Left lung (tissue), 10 donors: ENCODE data around the gene CCDC198. TPM values are rescaled to one million over a fixed set of nuclear protein-coding genes. Genes with fewer than 3 reads are reported as not detected.
A peak's percentile ranks its signal among the peaks of the same experiment; 100 is the strongest.

Experiments used
- ATAC-seq: fragments of 200-7000 bp; cut with Tn5 transposase; one replicate; pipeline ENCODE4 v1.9.1; 2020; ENCODE audit warnings: moderate library complexity
- DNase-seq, 4 donors: peaks; one replicate each; pipeline ENCODE4 v3.0.0-alpha.2; 2013 to 2020
- H3K27ac ChIP-seq, 2 donors: fragments of 200-600 bp; sonication (generic) in 1 of 2; one replicate each; pipeline versions ENCODE4 v1.5.0 to v1.8.0; 2020 to 2021
- H3K27me3 ChIP-seq, 2 donors: fragments of 200-600 bp; sonication (generic) in 1 of 2; one replicate each; pipeline versions ENCODE4 v1.5.0 to v1.8.0; 2020 to 2021
- H3K36me3 ChIP-seq, 2 donors: fragments of 200-600 bp; sonication (generic) in 1 of 2; one replicate each; pipeline versions ENCODE4 v1.5.0 to v1.8.0; 2020 to 2021
- H3K4me1 ChIP-seq, 2 donors: fragments of 200-600 bp; one replicate each; pipeline ENCODE4 v1.8.0; 2021
- H3K4me3 ChIP-seq, 2 donors: fragments of 200-600 bp; sonication (generic) in 1 of 2; one replicate each; pipeline versions ENCODE4 v1.5.0 to v1.8.0; 2020 to 2021; ENCODE audit warnings: mild to moderate bottlenecking in 1 of 2
- H3K9me3 ChIP-seq, 2 donors: fragments of 200-600 bp; sonication (generic) in 1 of 2; one replicate each; pipeline versions ENCODE4 v1.5.0 to v1.8.0; 2020 to 2021
- CTCF ChIP-seq, 2 donors: fragments of 200-600 bp; sonication (generic) in 1 of 2; IDR thresholded peaks; one replicate each; pipeline versions ENCODE4 v1.5.0 to v1.8.0; 2021; ENCODE audit warnings: antibody characterized with exemption in 2 of 2
- intact Hi-C, 2 donors: fragments of 100-400 bp; cut with DNase I; formaldehyde crosslinking; loops; one replicate each; pipeline versions ENCODE4 v1.11.2 to v1.14.2; 2022
- polyA plus RNA-seq, 6 donors: library from polyadenylated mRNA; unstranded; fragments of 120-200 nt; gene quantifications; one replicate each; pipeline ENCODE4 v1.2.1, GENCODE V29; 2013; ENCODE audit not compliant: insufficient read length in 6 of 6
- total RNA-seq, 2 donors: library from RNA; stranded (reverse); fragmentation: NEBNext Ultra II Directional; extraction: Animal tissue kit (Norgen Biotek cat#: 25700); gene quantifications; one replicate each; pipeline ENCODE4 v1.2.1, GENCODE V29; 2021
- donor health status: DM: no; HTN: yes; CAD: no.
- donor health status: DM: no; HTN: no; CAD: no.

The CCDC198 gene
- total and polyA plus RNA-seq, 8 donors, result 31.3 to 81.9 (median 52.9) TPM; not detected in 2

- no peaks in the 10 kb centered on the region for H3K4me1 ChIP-seq
- ATAC-seq (peak; percentile 86), DNase-seq (no peak)
- intact Hi-C loops, result no loop called here
- no peaks in the 10 kb centered on the region for H3K36me3 ChIP-seq
- H3K4me3 ChIP-seq, result no peak overlapping the region
- TF ChIP-seq CTCF (IDR thresholded peaks at IDR 0.05), result no peak
- H3K27me3 ChIP-seq, result no peaks in the 10 kb centered on the region
- H3K27ac ChIP-seq, result no peak overlapping the region
- no peaks in the 10 kb centered on the region for H3K9me3 ChIP-seq
These were observed 14.5 kb downstream of the CCDC198 start for GRCh38 chr14:57479197-57479596.

GRCh38 chr14:57478050-57478449, 15.6 kb downstream of the CCDC198 start:
- H3K9me3 ChIP-seq, result no peaks in the 10 kb centered on the region
- H3K36me3 ChIP-seq, result no peaks in the 10 kb centered on the region
- no peak for TF ChIP-seq CTCF (IDR thresholded peaks at IDR 0.05)
- no peak overlapping the region for H3K4me3 ChIP-seq
- H3K27ac ChIP-seq, result no peak overlapping the region
- H3K27me3 ChIP-seq, result no peaks in the 10 kb centered on the region
- DNase-seq, result no peak
- H3K4me1 ChIP-seq, result no peaks in the 10 kb centered on the region
- intact Hi-C loops, result no loop called here
- no peak for ATAC-seq

GRCh38 chr14:57470909-57471308, 22.7 kb downstream of the CCDC198 start:
- DNase-seq (no peak), ATAC-seq (no peak)
- Histone ChIP-seq H3K4me1 (no peaks in the 10 kb centered on the region), H3K27ac (no peak overlapping the region), H3K27me3 (no peaks in the 10 kb centered on the region), H3K36me3 (no peaks in the 10 kb centered on the region), H3K9me3 (peaks cover 0 to 2% of the 10 kb centered on the region in 2 donors), H3K4me3 (no peak overlapping the region)
- no peak for TF ChIP-seq CTCF (IDR thresholded peaks at IDR 0.05)
- intact Hi-C loops, result no loop called here

- intact Hi-C loops, result no loop called here
- Histone ChIP-seq H3K4me1 (no peaks in the 10 kb centered on the region), H3K4me3 (no peak overlapping the region), H3K27me3 (no peaks in the 10 kb centered on the region), H3K27ac (no peak overlapping the region), H3K36me3 (no peaks in the 10 kb centered on the region), H3K9me3 (no peaks in the 10 kb centered on the region)
- DNase-seq (no peak), ATAC-seq (no peak)
- TF ChIP-seq CTCF (IDR thresholded peaks at IDR 0.05), result no peak
These were observed 29.5 kb downstream of the CCDC198 start for GRCh38 chr14:57464008-57464730.

- H3K27ac ChIP-seq, result no peak overlapping the region
- no peak for TF ChIP-seq CTCF (IDR thresholded peaks at IDR 0.05)
- no peak for DNase-seq
- no peak overlapping the region for H3K4me3 ChIP-seq
- H3K9me3 ChIP-seq, result no peaks in the 10 kb centered on the region
- intact Hi-C loops, result no loop called here
- H3K4me1 ChIP-seq, result no peaks in the 10 kb centered on the region
- no peaks in the 10 kb centered on the region for H3K27me3 ChIP-seq
- no peaks in the 10 kb centered on the region for H3K36me3 ChIP-seq
- ATAC-seq, result no peak
These were observed 31.1 kb downstream of the CCDC198 start for GRCh38 chr14:57462551-57462950.
